Nephron (organoid): ENCODE data around the gene CPSF4L.

ENCODE experiments used
- H3K27ac Mint-ChIP-seq, 3 experiments: 2 replicates each; pipeline ENCODE4 v1.8.0; 2020; ENCODE audit warnings: mixed read lengths in 3 of 3, mild to moderate bottlenecking in 2 of 3, moderate library complexity in 1 of 3
- H3K27me3 Mint-ChIP-seq: 2 replicates; pipeline ENCODE4 v1.8.0; 2021; ENCODE audit warnings: low read depth, mild to moderate bottlenecking, moderate library complexity, mixed read lengths
- H3K36me3 Mint-ChIP-seq: 2 replicates; pipeline ENCODE4 v1.8.0; 2020; ENCODE audit warnings: low read depth, mixed read lengths
- H3K4me1 Mint-ChIP-seq: 2 replicates; pipeline ENCODE4 v1.8.0; 2020; ENCODE audit warnings: mixed read lengths
- H3K4me3 Mint-ChIP-seq, 3 experiments: 2 replicates each; pipeline ENCODE4 v1.8.0; 2020; ENCODE audit warnings: mild to moderate bottlenecking in 3 of 3, mixed read lengths in 3 of 3, moderate library complexity in 2 of 3
- H3K9me3 Mint-ChIP-seq: 2 replicates; pipeline ENCODE4 v1.8.0; 2020; ENCODE audit warnings: mixed read lengths
- CTCF ChIP-seq, 3 experiments: fragments of 200-600 bp; sonication (generic); IDR thresholded peaks; one replicate each; pipeline ENCODE4 v1.5.0; 2021; ENCODE audit warnings: antibody characterized with exemption in 3 of 3; ENCODE audit not compliant: unreplicated experiment in 3 of 3

Gene CPSF4L

GRCh38 chr17:73291260-73291801, 29.7 kb upstream of the CPSF4L start:
- H3K4me3 Mint-ChIP-seq, result no peak overlapping the region
- H3K9me3 Mint-ChIP-seq, result no peaks in the 10 kb centered on the region
- H3K4me1 Mint-ChIP-seq, result peaks cover 66% of the 10 kb centered on the region
- H3K27ac Mint-ChIP-seq, result peak overlapping the region; percentile 37 to 73 (median 64)
- TF ChIP-seq CTCF (IDR thresholded peaks at IDR 0.05; ENCODE audit: unreplicated experiment in 3 of 3), result no peak
- peaks cover 18% of the 10 kb centered on the region for H3K36me3 Mint-ChIP-seq
- H3K27me3 Mint-ChIP-seq, result no peaks in the 10 kb centered on the region

- no peaks in the 10 kb centered on the region for H3K27me3 Mint-ChIP-seq
- H3K9me3 Mint-ChIP-seq, result no peaks in the 10 kb centered on the region
- peaks cover 23% of the 10 kb centered on the region for H3K36me3 Mint-ChIP-seq
- peaks cover 69% of the 10 kb centered on the region for H3K4me1 Mint-ChIP-seq
- peak overlapping the region; percentile 37 to 73 (median 64) for H3K27ac Mint-ChIP-seq
- no peak for TF ChIP-seq CTCF (IDR thresholded peaks at IDR 0.05; ENCODE audit: unreplicated experiment in 3 of 3)
- H3K4me3 Mint-ChIP-seq, result no peak overlapping the region
These were observed 28.9 kb upstream of the CPSF4L start for GRCh38 chr17:73290399-73291259.

GRCh38 chr17:73289549-73290254, 28.0 kb upstream of the CPSF4L start:
- Mint-ChIP-seq H3K4me1 (peaks cover 71% of the 10 kb centered on the region), H3K27me3 (no peaks in the 10 kb centered on the region), H3K4me3 (no peak overlapping the region), H3K9me3 (no peaks in the 10 kb centered on the region), H3K36me3 (peaks cover 23% of the 10 kb centered on the region), H3K27ac (peak overlapping the region in 2 of 3 experiments; percentile 17 to 67)
- no peak for TF ChIP-seq CTCF (IDR thresholded peaks at IDR 0.05; ENCODE audit: unreplicated experiment in 3 of 3)

GRCh38 chr17:73288534-73289302, 27.0 kb upstream of the CPSF4L start:
- H3K4me1 Mint-ChIP-seq, result peaks cover 76% of the 10 kb centered on the region

More at GRCh38 chr17:73288534-73289302, 27.0 kb upstream of the CPSF4L start:
- TF ChIP-seq CTCF (IDR thresholded peaks at IDR 0.05; ENCODE audit: unreplicated experiment in 3 of 3), result no peak
- Mint-ChIP-seq H3K27me3 (no peaks in the 10 kb centered on the region), H3K36me3 (peaks cover 31% of the 10 kb centered on the region), H3K27ac (peak overlapping the region in 2 of 3 experiments; percentile 17 to 67), H3K4me3 (no peak overlapping the region), H3K9me3 (no peaks in the 10 kb centered on the region)
